Mammary epithelial cell (primary cell): ENCODE data around the gene MARS1.
"Not testable (repeated sequence)": the region's sequence is repeated elsewhere in the genome, so short reads cannot be mapped to it uniquely, and the experiment has no call there.

Experiments
- CTCF ChIP-seq, 2 donors: IDR thresholded peaks in 1 of 2; conservative IDR thresholded peaks in 1 of 2; 2 replicates each; pipeline ENCODE4 v1.5.1; 2011 to 2012; ENCODE audit warnings: inconsistent platforms in 2 of 2, low read length in 2 of 2, mild to moderate bottlenecking in 2 of 2, control low read depth in 1 of 2, low read depth in 1 of 2; ENCODE audit not compliant: insufficient read depth in 1 of 2; ENCODE audit errors: extremely low read depth in 1 of 2
- EZH2 ChIP-seq: IDR thresholded peaks from 2 replicates; pipeline ENCODE4 v1.6.1; 2012; ENCODE audit warnings: low read length, inconsistent platforms, borderline replicate concordance

GRCh38 chr12:57441393-57441792, 46.5 kb upstream of the MARS1 start:
- TF ChIP-seq CTCF (conservative IDR thresholded peaks at IDR 0.05 in 1 of 2, IDR thresholded peaks at IDR 0.05 in 1 of 2; ENCODE audit: extremely low read depth in 1 of 2, insufficient read depth in 1 of 2, low read depth in 1 of 2, low read length in 2 of 2); EZH2: not testable (repeated sequence)
